Anterior cingulate cortex (tissue), 58 donors: ENCODE data around the gene CDH4.
A peak's percentile ranks its signal among the peaks of the same experiment; 100 is the strongest.

ENCODE experiments used
- DNase-seq, 58 donors: peaks; one replicate each; lab custom pipeline; 2025; lab: John Stamatoyannopoulos, UW

CDH4 gene

DNA sequence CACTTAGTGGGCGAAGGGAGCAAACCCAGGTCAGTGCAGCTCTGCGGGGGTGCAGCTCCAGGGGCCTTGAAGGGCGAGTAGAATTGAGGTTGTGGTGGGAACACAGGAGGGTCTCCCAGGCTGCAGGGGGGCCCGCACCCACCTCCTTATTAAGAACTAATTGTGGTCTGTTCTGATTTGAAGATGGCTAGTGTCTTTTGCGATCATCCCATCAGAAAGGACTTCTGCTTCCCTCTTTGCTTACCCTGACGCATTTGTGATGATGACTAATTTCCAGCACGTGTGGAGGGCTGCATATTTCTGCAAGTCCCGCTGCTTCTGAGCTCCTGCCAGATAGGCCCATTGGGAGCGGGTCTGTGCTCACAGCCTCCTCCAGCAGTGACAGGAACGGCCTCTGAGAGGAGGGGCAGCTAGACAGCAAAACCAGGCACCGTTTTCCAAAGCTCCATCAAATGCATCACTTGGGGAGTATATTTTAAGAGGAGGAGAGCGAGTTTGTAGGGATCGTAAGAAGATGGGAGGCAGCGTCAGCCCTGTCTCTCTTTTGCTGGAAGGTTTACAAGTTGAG lies 268.9 kb downstream of the CDH4 start:
- DNase-seq: peak in 4 of 58 donors; percentile 9 to 28 (median 16)

DNA sequence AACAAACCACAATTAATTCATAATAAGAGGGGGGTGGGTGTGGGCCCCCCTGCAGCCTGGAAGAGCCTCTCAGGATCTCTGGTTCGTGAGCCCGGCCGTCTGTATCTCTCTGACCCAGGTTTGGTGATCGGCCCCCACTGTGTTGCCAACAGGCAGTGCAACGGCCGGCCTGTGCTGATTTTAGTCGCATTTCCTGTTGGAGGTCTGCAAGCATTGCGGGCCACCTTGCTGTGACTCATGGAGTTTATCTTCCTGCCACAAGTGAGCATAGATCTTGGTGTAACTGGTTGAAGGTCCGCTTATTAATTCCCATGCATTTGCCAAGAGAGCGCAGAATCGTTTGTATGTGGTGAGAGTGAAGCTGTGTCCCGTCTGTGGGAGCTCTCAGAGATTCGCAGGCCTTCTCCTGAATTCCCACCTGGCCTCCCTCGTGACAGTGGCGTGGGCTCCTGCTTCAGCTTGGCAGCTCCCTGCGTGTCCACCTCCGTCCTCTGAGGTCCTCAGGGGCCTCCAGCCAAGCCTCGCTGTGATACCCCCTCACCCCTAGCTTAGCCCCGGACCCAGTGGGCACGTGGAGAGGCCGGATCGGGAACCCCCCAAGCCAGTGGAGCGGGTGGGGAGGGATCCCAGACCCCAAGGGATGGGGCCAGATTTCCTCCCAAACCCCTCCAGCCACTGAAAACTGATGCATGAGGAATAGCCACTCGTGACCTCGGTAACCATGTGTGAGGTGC lies 269.8 kb downstream of the CDH4 start:
- DNase-seq: no peak

DNA sequence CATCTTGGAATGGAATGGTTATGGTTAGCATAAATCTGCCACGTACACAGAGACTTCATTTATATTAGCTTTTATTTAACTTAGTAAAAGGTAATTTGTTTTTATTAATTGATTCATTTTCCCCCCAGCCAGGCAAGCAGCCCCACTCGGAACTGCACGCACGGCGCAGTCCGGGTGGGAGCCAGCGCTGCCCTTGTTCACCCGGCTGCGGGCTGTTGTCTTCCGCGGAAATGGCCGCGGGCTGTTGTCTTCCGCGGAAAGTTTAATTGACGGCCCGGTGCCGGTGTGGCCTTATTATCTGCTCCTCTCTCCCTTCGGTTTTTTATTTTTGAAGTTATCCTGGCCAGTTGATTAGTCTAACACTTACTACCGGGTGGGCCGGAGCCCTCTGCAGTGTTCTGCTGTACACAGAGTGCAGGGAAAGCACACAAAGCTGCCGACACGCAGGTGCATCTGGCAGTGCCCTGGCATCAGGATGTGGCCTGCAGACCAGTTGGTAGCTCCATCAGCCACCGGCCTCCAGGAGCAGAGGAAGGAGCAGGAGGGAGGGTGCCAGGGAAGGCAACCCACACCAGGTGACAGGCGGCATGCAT lies 270.5 kb downstream of the CDH4 start:
- DNase-seq: no peak

DNA sequence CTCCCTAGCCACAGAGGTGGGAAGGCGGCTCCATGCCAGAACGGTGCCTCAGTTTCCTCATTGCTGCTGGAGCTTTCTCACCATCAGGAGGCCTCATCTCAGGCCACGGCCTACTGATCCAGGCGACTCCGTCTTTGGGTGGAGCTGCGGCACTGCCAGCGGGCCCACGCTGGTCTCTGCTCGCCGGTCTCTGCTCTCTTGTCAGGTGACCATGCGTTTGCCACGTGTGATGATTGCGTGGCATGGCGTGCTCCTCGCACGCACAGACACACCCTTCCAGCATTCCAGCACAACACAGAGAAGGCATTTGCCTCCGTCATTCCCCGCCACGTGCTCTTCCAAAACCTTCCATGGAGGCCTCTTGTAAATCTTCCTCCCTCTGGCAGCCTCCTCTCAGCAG lies 271.1 kb downstream of the CDH4 start:
- DNase-seq: no peak

DNA sequence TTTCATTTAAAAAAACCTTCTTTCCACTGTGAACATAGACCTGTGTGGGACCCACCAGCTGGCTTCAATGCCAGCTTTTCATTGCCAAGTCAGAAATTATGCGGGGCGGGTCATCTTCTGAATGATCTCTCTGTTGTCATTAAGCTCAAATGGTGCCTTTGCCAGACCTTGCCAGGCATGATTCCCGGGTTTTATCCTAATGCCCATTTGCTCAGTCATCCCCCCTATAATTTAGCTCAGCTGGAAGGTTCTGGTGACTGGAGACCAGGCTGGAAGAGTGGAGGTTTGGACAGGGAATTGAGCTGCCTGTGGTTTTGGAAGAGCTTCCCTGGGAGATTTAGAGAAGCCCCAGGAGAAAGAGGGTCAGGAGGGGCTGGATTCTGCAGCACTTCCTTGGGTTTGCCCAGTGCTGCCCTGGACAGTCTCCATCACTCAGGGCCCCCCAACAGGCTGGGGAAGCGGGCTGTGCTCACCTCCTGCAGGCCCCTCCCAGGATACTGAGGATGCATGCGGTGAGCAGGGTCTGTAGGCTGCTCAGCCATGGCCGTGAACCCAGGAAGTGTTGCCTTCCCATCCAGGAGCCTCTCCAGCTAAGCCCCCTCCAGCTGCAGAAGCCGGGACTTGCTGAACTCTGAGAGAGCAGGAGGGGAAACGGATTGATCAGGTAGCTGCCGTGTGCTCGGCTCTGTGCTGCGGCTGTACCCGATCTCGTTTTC lies 273.0 kb downstream of the CDH4 start:
- peak in 16 of 58 donors; percentile 5 to 33 (median 22) for DNase-seq

DNA sequence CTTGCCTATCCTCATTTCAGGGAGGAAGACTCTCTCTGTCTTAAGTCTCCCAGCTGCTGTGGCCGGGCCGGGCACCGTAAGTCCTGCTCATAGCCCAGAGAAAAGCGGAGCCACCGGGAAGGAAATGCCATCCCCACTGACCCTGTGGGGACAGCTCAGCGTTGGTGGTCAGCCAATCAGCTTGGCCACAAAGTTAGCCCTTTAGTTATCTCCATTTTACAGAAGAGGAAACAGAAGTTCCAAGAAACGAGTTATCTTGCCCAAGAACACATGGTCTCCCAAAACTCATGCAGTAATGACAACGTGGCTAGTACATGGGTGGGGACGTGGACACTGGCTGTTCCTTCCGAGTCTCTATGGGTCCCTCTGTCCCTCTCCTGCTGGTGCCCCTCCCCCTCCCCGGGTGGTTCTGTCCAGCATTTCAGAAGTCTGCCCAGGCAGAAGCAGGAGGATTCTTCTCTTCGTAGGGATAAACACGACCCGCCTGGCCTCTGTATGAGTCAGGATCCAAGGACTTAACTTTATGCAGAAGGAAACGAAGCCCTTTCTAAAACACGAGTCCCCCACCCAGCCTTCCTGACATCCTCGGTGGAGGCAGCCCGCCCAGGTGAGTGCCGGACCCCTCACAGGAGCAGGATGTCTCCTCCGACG lies 273.8 kb downstream of the CDH4 start:
- DNase-seq: no peak

DNA sequence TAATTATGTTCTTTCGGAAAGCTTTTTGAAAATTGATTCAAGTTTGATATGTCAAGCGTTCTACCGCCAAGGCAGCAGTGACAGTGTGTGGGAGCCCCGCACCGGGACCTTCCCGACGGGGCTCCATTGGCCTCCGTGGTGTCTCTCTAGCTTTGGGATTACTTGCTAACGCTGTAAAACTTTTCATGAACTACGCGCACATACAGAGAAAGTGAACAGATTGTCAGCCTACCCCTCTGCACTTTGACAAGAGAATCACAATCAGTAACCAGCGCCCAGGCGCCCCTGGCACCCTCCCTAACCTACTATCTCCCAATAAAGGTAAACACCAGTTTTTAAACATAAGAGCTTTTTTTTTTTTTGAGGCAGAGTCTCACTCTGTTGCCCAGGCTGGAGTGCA lies 274.8 kb downstream of the CDH4 start:
- no peak for DNase-seq

DNA sequence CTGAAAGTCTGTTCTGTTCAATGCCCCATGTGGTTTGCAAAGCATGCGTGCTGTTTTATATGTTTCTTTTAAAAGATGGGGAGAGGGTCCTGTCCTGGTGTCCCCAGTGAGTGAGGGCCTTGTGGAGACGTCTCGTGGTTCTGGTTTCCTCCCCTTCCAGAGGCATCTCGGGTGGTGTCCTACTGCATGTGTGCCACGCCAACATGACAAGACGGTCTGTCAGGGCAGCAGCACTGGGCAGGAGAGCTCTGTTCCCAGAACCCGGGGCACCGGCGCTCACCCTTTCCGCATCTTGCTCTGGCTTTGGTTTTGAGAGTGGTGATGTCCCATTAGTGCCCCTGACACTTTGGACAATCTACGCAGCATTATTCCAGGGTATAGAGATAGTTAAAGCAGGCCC lies 275.6 kb downstream of the CDH4 start:
- DNase-seq: no peak

DNA sequence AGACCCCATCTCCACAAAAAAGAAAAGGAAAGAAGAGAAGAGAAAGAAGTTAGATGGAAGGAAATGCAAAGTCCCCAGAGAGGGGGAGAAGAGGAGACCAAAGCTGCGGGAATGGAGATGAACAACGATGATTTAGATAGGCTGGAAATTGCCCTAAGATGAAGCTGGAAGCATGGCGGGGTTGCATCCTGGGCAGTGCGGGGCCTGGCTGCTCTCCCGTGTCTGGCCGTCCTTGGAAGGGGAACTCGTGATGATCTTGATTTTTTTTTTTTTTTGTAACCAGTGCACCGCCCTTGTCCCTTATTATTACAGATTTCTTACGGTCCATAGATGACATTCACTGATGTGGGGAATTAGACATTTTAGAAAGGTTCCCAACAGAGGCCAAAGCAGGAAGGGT lies 276.5 kb downstream of the CDH4 start:
- DNase-seq: no peak

DNA sequence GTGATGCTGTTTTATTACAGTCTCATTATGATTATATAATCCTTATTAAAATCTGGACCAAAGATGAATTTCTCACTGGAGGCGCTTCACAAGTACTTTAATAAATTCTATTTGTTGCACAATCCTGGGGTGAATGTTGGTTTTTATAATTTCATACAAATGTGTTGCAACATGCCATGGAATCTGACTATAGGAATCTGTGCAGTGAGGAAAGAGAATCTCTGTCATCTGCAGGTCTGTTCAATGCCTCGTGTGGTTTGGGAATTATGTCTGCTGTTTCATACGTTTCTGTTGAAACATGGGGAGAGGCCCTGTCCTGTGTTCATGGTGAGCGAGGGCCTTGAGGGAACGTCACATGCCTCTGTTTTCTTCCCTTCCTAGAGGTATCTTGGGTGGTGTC lies 277.3 kb downstream of the CDH4 start:
- DNase-seq: no peak

DNA sequence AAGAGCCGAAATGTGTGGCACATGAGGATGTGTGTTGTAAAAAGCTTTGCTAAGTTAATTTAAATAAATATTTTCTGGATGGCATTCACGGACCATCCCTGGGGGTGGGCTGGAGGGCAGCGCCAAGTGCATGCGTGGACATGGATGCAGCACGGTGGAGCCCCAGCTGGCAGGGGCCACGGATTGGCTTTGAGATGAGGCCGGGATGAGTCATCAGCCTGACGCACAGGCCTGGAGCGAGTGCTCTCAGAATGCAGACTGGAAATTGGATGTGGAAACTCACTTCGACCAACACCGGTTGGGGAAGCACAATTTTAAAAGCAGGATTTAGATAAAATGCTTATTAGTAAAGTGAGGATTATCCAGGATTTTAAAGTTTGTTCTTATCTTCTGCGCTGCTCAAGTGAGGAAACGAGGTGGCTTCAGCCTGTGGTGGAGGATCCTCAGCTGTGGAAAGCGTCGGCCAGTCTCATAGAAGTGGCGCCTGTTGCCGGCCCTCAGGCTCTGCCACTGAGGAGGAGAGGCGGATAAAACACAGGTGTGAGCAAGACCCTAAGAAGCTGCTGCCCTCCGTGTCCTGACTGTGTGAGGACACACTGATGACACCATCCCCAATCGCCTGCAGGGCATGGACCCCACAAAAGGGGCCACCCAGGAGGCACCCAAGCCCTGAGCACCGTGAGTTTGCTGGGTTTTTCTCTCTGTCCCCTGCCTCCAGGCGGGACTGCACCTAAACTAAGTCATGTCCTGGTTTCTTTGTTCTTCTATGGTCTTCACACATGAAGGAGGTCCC lies 279.7 kb downstream of the CDH4 start:
- peak in 8 of 58 donors; percentile 7 to 29 (median 14) for DNase-seq

DNA sequence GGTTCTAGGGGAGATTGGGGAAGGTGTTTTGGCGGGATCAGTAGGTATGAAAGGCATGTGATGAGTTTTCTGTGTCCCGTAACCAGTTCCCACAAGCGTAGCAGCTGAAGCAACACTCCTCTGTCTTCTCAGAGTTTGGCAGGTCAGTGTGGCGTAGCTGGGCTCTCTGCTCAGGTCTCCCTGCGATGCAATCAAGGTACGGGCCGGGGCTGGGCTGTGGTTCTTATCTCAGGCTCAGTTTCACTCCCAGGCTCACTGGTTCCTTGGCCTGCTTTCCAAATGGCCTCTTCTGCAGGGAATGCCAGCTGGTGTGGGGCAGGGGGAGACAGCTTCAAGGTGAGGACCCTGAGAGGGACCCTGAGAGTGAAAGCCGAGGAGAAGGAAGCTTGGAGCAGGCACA lies 280.7 kb downstream of the CDH4 start:
- DNase-seq: no peak

DNA sequence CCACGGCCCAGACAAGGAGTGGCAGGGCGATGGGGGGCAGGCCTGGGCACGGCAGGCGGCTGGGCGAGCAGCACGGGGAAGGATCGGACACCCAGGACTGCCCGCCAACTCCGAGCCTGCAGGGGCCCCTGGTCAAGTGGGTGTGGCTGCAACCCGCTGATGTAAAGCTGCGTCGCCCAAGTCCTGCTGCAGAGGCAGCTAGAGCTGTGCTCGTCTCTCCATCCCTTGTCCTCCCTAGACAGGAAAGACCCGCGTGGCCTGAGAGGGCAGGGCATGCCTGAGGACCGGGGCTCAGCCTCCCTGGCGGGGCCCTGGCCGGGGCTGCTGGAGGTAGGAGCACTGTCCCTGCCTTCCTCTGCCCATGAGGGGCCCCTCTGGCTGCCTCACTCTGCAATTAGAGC lies 281.2 kb downstream of the CDH4 start:
- DNase-seq: no peak

DNA sequence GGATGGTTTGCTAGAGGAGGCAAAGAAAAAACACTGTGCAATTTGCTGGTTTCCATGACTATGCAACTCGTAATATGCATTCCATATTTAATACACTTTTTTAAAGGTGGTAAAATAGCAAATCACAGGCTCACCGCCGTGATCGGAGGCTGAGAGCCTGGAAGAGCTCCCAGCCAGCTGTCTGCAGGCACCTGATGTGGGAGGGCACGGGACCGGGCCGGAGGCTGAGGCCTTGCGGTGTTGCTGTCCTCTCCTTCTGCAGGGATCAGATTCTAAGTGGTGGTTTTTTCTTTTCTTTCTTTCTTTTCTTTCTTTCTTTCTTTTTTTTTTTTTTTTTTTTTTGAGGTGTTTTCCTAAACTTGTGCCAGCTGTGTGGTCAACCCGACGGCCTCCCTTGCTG lies 282.3 kb downstream of the CDH4 start:
- no peak for DNase-seq

DNA sequence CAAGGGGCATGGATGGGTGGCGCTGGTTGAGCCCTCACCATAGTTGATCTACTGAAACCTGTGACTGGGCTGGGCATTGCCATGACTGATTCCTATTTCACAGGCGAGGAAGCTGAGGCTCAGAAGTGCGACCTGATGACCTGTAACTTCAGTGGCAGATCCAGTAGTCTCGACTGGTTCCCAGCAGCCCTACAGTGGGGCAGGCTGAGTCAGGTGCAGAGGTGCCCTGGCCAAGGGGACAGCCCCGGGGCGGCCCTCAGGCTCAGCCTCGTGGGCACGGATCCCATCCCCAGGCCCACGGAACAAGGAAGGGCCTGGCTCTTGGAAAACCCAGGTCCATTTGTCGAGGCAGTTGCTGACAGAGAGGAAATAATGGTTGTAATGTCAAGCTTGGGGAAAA lies 283.0 kb downstream of the CDH4 start:
- no peak for DNase-seq

DNA sequence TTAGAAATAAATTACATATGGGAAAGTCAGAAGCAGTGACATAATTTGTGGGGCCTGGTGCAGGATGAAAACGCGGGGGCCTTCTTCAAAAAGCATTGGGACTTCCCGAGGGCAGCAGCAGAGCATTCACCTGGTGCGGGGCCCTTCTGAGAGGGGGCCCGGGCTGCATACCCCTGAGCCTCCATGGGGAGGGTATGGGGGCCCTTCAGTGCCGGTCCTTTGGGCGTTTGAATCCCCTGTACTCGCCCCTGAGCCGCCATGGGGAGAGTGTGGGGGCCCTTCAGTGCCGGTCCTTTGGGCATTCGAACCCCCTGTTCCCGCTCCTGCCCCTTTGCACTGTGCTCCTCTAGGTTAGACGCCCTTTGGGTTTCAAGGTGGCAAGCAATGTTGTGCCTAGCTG lies 283.5 kb downstream of the CDH4 start:
- DNase-seq: no peak

DNA sequence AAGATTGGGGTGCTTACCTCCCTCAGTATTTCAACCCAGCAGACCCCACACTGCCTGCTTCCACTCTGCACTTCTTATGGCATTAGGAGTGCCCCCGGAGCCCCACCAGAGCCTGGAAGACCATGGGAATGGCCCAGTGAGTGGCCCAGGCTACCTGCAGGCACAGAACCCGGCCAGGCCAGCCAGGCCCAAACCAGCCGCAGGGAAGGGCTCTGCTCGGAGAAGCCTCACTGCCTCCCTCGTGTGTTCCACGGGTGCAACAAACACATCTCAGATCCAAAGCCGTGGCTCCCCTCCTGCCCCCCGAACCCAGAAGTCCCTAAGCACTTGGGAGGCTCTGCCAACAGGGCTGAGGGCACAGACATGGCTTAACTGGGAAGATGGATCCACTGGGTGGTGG lies 283.9 kb downstream of the CDH4 start:
- DNase-seq: no peak

DNA sequence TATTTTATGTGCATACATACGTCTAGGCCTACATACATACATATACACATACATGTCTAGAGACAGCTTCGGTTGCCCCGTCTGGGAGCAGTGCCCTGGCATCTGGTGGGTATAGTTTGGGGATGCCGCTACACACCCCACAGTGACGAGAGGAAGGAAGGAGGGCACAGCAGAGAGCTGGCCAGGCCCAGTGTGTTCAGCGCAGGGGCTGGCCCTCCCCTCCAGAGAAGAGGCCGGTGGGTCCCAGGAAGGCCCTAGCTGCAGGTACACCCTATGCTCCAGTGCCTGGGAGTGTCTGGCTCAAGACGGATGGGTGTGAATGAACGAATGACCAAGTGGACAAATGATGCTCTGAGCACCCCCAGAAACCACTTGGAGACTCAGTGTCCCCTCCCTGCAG lies 284.6 kb downstream of the CDH4 start:
- no peak for DNase-seq

DNA sequence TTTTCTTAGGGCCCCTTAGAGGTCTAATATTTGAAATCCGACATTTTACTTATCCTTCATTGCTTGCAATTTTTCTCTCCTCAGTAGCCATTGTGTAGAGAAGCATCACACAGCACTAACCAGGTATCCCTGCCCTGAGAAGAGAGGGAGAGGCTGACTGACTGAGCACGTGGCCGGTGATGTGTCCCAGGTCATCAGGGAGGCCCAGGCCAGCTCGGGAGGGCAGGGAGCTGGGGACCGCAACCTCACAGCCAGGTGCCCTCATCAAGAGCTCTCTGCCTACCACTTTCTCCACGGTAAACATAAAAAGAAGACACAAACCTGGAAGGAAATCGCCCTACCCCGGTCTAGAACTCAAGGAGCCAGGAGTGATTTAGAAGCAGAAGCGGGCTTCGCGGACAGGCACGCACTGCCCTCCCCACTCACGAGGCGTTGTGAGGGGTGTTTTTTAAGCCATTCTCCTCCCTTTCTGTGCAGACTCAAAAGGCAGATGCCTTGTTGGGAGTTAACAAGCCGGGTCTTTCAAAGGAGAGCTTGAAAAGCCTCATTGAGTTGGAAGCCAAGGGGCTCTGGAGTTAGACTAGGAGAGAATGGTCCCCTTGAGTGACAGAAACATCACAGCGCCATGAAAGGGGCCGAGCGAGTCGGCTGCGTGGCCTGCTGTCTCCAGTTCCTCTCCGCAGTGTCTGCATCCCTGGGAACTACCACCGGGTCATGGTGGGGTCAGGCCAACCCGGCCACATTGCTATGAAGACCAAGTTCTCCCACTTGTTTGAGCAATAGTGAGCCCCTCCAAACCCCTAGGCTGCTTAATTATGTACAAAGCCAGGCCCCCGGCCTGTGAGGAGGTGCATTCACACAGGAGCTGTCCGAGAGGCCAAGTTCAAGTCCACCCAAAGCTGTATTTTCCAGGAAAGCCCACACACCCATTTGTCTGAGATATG lies 285.4 kb downstream of the CDH4 start:
- no peak for DNase-seq
